Activated CD4-positive, alpha-beta T cell treated with anti-CD3 and anti-CD28 coated beads, Interleukin-2, Interleukin-4, amounts not matched to agents 100 ng/mL and 50 ng/mL, durations not matched to agents 16 hours and 8 hours (primary cell): ENCODE results near the gene TAGAP.
A peak's percentile ranks its signal among the peaks of the same experiment; 100 is the strongest.
"Not testable (repeated sequence)": the region's sequence is repeated elsewhere in the genome, so short reads cannot be mapped to it uniquely, and the experiment has no call there.

Source experiments
- DNase-seq: peaks from one replicate; pipeline ENCODE4 v3.0.0-alpha.2; 2020; ENCODE audit warnings: low spot score

TAGAP gene

GRCh38 chr6:159010037-159010612, 34.7 kb downstream of the TAGAP start:
- DNase-seq: not testable (repeated sequence)

- peak; percentile 59 for DNase-seq
These were observed 36.0 kb downstream of the TAGAP start for GRCh38 chr6:159008656-159009288.

GRCh38 chr6:159007510-159007909, 37.3 kb downstream of the TAGAP start:
- no peak for DNase-seq

- no peak for DNase-seq
These were observed 39.4 kb downstream of the TAGAP start for GRCh38 chr6:159005436-159005835.

- DNase-seq: no peak
These were observed 40.2 kb downstream of the TAGAP start for GRCh38 chr6:159004592-159004991.

- no peak for DNase-seq
These were observed 42.2 kb downstream of the TAGAP start for GRCh38 chr6:159002432-159003155.

GRCh38 chr6:158999666-159000403, 45.0 kb downstream of the TAGAP start, which contains the start of gene RSPH3:
TSS of gene RSPH3 (minus strand) at chr6:159000202. CDS start at chr6:158999550, 652 bp downstream.
- peak; percentile 94 for DNase-seq

- peak; percentile 13 for DNase-seq
These were observed 45.6 kb downstream of the TAGAP start for GRCh38 chr6:158999154-158999665.

- DNase-seq: no peak
These were observed 47.9 kb downstream of the TAGAP start for GRCh38 chr6:158996856-158997255.

GRCh38 chr6:158993639-158994038, 51.2 kb downstream of the TAGAP start:
- DNase-seq: no peak

- no peak for DNase-seq
These were observed 53.6 kb downstream of the TAGAP start for GRCh38 chr6:158991017-158991723.

GRCh38 chr6:158989711-158990110, 55.1 kb downstream of the TAGAP start:
- not testable (repeated sequence) for DNase-seq

- no peak for DNase-seq
These were observed 56.3 kb downstream of the TAGAP start for GRCh38 chr6:158988477-158988876.

- peak; percentile 42 for DNase-seq
These were observed 57.1 kb downstream of the TAGAP start for GRCh38 chr6:158987657-158988056.
